ENCODE results near the gene NCKAP1. TPM values are rescaled to one million over a fixed set of nuclear protein-coding genes. Genes with fewer than 3 reads are reported as not detected.

NCKAP1 gene
- total and polyA plus RNA-seq, 2 of the 4 experiments (the other 2 are of a cell fraction) = 91.1 to 160 TPM

GRCh38 chr2:183035298-183035953, 2.8 kb downstream of the NCKAP1 start:
- H4K20me1 ChIP-seq (ENCODE audit: insufficient read depth, low read length) = peaks cover 53% of the 10 kb centered on the region
- no peak for ATAC-seq (ENCODE audit: low read depth)

More at GRCh38 chr2:183035298-183035953, 2.8 kb downstream of the NCKAP1 start:
- H4K8ac ChIP-seq (ENCODE audit: low read depth in 2 of 2, low read length in 2 of 2) = no peak overlapping the region
- no CpG with 5 or more reads among the region's 2 CpGs for WGBS, 2 experiments (ENCODE audit: extremely low coverage in 2 of 2, insufficient read length in 1 of 2)
- dilution Hi-C loops (cut with HindIII; ENCODE audit: low sequenced_read_pairs, unreplicated experiment) = no loop called here
- no peak overlapping the region for H3K14ac ChIP-seq (replicated peaks; ENCODE audit: low read depth, low read length)
- no peak overlapping the region for H3K23ac ChIP-seq (ENCODE audit: low read depth, low read length)
- H3K27ac ChIP-seq (ENCODE audit: insufficient read depth, low read length) = no peak overlapping the region
- H3K27me3 ChIP-seq (ENCODE audit: control insufficient read depth, insufficient read depth, low read length) = no peaks in the 10 kb centered on the region
- H2BK20ac ChIP-seq (ENCODE audit: low read depth, low read length) = no peak overlapping the region
- peaks cover 5% of the 10 kb centered on the region for H3K4me1 ChIP-seq (ENCODE audit: control insufficient read depth, insufficient read depth, low read length)
- H3K18ac ChIP-seq (ENCODE audit: low read depth, low read length) = no peak overlapping the region
- H3K4ac ChIP-seq (ENCODE audit: low read depth, low read length) = no peak overlapping the region
- H2AK5ac ChIP-seq (ENCODE audit: low read depth, low read length) = no peak overlapping the region
- CTCF ChIA-PET = interaction anchor here (0.6 kb wide), 1 partner anchor 24 kb away, joined by 3 read pairs; no protein-coding TSS in a partner anchor
- POLR2A ChIA-PET (ENCODE audit: unreplicated experiment) = no interaction called here
- peaks cover 0 to 11% of the 10 kb centered on the region in 2 experiments; a peak in 2 of 4 replicates for H3K79me1 ChIP-seq (ENCODE audit: low read depth in 1 of 2, low read length in 2 of 2)
- TF ChIP-seq RFX5 (IDR thresholded peaks at IDR 0.05; ENCODE audit: low read depth, low read length) (no peak), CTCF (conservative IDR thresholded peaks at IDR 0.05; ENCODE audit: low read depth, low read length) (no peak), POLR2A (IDR thresholded peaks at IDR 0.05; ENCODE audit: low read depth, low read length) (no peak), MAZ (IDR thresholded peaks at IDR 0.05; ENCODE audit: borderline replicate concordance, low read depth, low read length) (no peak), MXI1 (IDR thresholded peaks at IDR 0.05; ENCODE audit: borderline replicate concordance, low read depth, low read length) (0 out of 2 replicates have a peak, but pooled peaks have one; percentile 21), MAFK (IDR thresholded peaks at IDR 0.05; ENCODE audit: low read depth, low read length) (no peak), CHD1 (IDR thresholded peaks at IDR 0.05; ENCODE audit: low read depth, low read length) (no peak), RAD21 (IDR thresholded peaks at IDR 0.05; ENCODE audit: low read length) (no peak), CEBPB (IDR thresholded peaks at IDR 0.05; ENCODE audit: low read depth, low read length) (peak; percentile 39; the same call in 1 of the 2 replicates), NFE2L2 (IDR thresholded peaks at IDR 0.05; ENCODE audit: low read depth, low read length) (no peak)
- TF ChIP-seq, protein P1, sequence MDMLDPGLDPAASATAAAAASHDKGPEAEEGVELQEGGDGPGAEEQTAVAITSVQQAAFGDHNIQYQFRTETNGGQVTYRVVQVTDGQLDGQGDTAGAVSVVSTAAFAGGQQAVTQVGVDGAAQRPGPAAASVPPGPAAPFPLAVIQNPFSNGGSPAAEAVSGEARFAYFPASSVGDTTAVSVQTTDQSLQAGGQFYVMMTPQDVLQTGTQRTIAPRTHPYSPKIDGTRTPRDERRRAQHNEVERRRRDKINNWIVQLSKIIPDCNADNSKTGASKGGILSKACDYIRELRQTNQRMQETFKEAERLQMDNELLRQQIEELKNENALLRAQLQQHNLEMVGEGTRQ (IDR thresholded peaks at IDR 0.05; ENCODE audit: low read depth, low read length) = no peak
- no peak overlapping the region for H2AK9ac ChIP-seq (replicated peaks; ENCODE audit: low read depth, low read length, poor library complexity)
- H2AFZ ChIP-seq (replicated peaks; ENCODE audit: low read length, poor library complexity) = no peak overlapping the region
- no TSS peak for BruUV-seq (replicated peaks)
- in situ Hi-C loops (cut with MboI; ENCODE audit: low sequenced_read_pairs) = no loop called here
- H4K5ac ChIP-seq (ENCODE audit: low read depth, low read length) = no peak overlapping the region
- no peak overlapping the region for H2BK120ac ChIP-seq (ENCODE audit: low read depth, low read length)
- H3K56ac ChIP-seq (ENCODE audit: extremely low read depth, insufficient read depth, low read length) = no peak overlapping the region
- H2BK5ac ChIP-seq (ENCODE audit: low read depth, low read length, poor library complexity, severe bottlenecking) = peak overlapping the region; percentile 73
- peak overlapping the region; percentile 8; the same call in 1 of the 2 replicates for H3K4me3 ChIP-seq (ENCODE audit: insufficient read depth, low read depth, low read length)
- H3K9ac ChIP-seq (ENCODE audit: low read depth, low read length) = no peak overlapping the region
- 0 out of 2 replicates have a peak, but pooled peaks cover 4% of the 10 kb centered on the region for H3K9me1 ChIP-seq (ENCODE audit: insufficient read depth, low read length)
- H2BK15ac ChIP-seq (ENCODE audit: low read depth, low read length) = no peak overlapping the region
- peak overlapping the region; percentile 96 for H3K4me2 ChIP-seq (ENCODE audit: low read depth, low read length)
- no peaks in the 10 kb centered on the region for H3K9me3 ChIP-seq (ENCODE audit: control insufficient read depth, insufficient read depth, low read length)
- no peak overlapping the region for H4K91ac ChIP-seq (ENCODE audit: insufficient read depth, low read depth, low read length)
- peak; percentile 88 for DNase-seq
- intact Hi-C loops (cut with micrococcal nuclease) = loop anchor here (5.0 to 10.0 kb wide), 2 partner anchors 87 to 441 kb away; partner anchors contain the start of gene NUP35
- H3K36me3 ChIP-seq (ENCODE audit: control insufficient read depth, insufficient read depth, low read length) = no peaks in the 10 kb centered on the region
